ENCODE results near the gene OR9A4. TPM values are rescaled to one million over a fixed set of nuclear protein-coding genes. Genes with fewer than 3 reads are reported as not detected.
A peak's percentile ranks its signal among the peaks of the same experiment; 100 is the strongest.

OR9A4 gene
- total RNA-seq, 1 donor from 2014 or later = not detected

GRCh38 chr7:141954334-141954733, 38.1 kb downstream of the OR9A4 start:
- TF ChIP-seq CTCF (IDR thresholded peaks at IDR 0.05; ENCODE audit: insufficient read depth, low read length, severe bottlenecking) = no peak
- Histone ChIP-seq H3K27me3 (ENCODE audit: control insufficient read depth, insufficient read depth, low read length) (no peaks in the 10 kb centered on the region), H3K36me3 (ENCODE audit: control insufficient read depth, insufficient read depth, low read length) (no peaks in the 10 kb centered on the region), H3K4me3 (ENCODE audit: low read depth, low read length) (no peak overlapping the region)
- FAIRE-seq = no peak
- DNase-seq (ENCODE audit: low read depth) = no peak

GRCh38 chr7:141956084-141956483, 39.9 kb downstream of the OR9A4 start:
- Histone ChIP-seq H3K27me3 (ENCODE audit: control insufficient read depth, insufficient read depth, low read length) (no peaks in the 10 kb centered on the region), H3K4me3 (ENCODE audit: low read depth, low read length) (no peak overlapping the region), H3K36me3 (ENCODE audit: control insufficient read depth, insufficient read depth, low read length) (no peaks in the 10 kb centered on the region)
- DNase-seq (ENCODE audit: low read depth) (peak; percentile 60), FAIRE-seq (no peak)
- no peak for TF ChIP-seq CTCF (IDR thresholded peaks at IDR 0.05; ENCODE audit: insufficient read depth, low read length, severe bottlenecking)

GRCh38 chr7:141960687-141961422, 44.7 kb downstream of the OR9A4 start:
- TF ChIP-seq CTCF (IDR thresholded peaks at IDR 0.05; ENCODE audit: insufficient read depth, low read length, severe bottlenecking) = no peak
- DNase-seq (ENCODE audit: low read depth) (no peak), FAIRE-seq (no peak)
- no peaks in the 10 kb centered on the region for H3K27me3 ChIP-seq (ENCODE audit: control insufficient read depth, insufficient read depth, low read length)
- H3K4me3 ChIP-seq (ENCODE audit: low read depth, low read length) = no peak overlapping the region
- H3K36me3 ChIP-seq (ENCODE audit: control insufficient read depth, insufficient read depth, low read length) = no peaks in the 10 kb centered on the region

Other genes starting within 250 kb of the OR9A4 start
- gene DENND11, start 214.2 kb upstream of the OR9A4 start, total RNA-seq = 19.2 and 21.8 TPM in 2 replicates
- gene WEE2, start 208.0 kb upstream of the OR9A4 start, total RNA-seq = not detected in 2 replicates
- 126 and 162 TPM in 2 replicates for gene SSBP1, start 178.0 kb upstream of the OR9A4 start, total RNA-seq
- 3.9 and 7.6 TPM in 2 replicates for gene TAS2R3, start 152.3 kb upstream of the OR9A4 start, total RNA-seq
- gene TAS2R4, start 139.7 kb upstream of the OR9A4 start, total RNA-seq = 1.8 and 5.4 TPM in 2 replicates
- gene TAS2R5, start 126.2 kb upstream of the OR9A4 start, total RNA-seq = 3.9 and 5.1 TPM in 2 replicates
- gene PRSS37, start 74.9 kb upstream of the OR9A4 start, total RNA-seq = not detected in 2 replicates
- not detected in 2 replicates for gene CLEC5A, start 30.6 kb downstream of the OR9A4 start, total RNA-seq
- gene TAS2R38, start 57.4 kb downstream of the OR9A4 start, total RNA-seq = not detected in 2 replicates
- under 0.01 and 0.38 TPM in 2 replicates for gene MGAM, start 79.5 kb downstream of the OR9A4 start, total RNA-seq
- gene MGAM2, start 195.3 kb downstream of the OR9A4 start, total RNA-seq = under 0.01 TPM in 1 of 2 replicates, not detected in the other

Data from bronchial epithelial cell (primary cell).